Activated CD4-positive, alpha-beta T cell treated with anti-CD3 and anti-CD28 coated beads for 24 hours (primary cell): Measurements from ENCODE around the gene PRKAR2B.
"Not testable (repeated sequence)": the region's sequence is repeated elsewhere in the genome, so short reads cannot be mapped to it uniquely, and the experiment has no call there.

Experiments used
- DNase-seq, 2 donors: peaks; one replicate each; pipeline ENCODE4 v3.0.0-alpha.2; 2020; ENCODE audit warnings: low read depth in 2 of 2

Gene PRKAR2B

DNA sequence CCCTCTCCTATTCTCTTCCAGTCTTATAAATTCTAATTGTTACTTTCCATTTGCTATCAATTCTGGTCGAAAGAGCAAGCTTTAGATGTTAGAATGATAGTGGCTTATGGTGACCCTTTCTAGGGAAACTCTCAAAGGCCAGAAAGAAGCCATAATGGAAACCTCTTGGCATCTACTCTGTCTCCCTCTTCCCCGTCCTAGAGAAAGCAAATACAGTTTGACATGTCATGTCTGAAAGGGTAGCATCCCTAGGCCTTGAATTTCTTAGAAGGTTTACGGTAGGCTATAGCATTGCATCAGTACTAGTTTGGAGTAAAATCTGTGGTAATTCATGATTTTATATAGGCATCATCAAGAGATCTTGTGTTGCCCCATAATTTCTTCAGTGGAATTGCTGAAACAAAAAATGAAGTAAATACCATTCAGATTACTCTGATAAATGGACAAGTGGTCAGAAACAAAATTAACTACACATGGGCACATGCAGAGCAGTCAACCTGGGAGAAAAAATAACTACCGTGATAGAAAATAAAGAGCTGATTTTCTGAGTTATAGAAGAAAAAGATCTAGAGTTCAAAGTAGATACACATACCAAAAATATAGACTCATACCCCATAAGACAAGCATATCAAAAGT, 4.4 kb downstream of the PRKAR2B start:
- no peak for DNase-seq

DNA sequence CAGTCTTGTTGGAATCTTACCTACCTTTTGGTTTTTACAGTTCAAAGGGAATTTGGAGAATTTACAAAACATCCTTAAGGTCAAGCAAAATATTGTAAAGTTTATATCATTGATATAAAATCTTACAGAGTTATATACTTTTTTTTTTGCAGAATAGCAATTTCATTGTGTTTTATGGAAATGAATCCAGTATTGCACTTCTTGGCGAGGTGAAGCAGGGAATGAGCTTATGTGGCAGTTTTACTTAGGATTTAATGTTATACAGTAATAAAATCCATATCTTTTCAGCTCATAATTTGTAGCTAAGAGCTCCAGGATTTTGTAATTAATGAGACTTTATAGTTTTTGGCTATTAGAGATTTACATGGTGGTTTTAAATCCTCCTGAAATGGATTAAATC, 5.0 kb downstream of the PRKAR2B start:
- DNase-seq: no peak

DNA sequence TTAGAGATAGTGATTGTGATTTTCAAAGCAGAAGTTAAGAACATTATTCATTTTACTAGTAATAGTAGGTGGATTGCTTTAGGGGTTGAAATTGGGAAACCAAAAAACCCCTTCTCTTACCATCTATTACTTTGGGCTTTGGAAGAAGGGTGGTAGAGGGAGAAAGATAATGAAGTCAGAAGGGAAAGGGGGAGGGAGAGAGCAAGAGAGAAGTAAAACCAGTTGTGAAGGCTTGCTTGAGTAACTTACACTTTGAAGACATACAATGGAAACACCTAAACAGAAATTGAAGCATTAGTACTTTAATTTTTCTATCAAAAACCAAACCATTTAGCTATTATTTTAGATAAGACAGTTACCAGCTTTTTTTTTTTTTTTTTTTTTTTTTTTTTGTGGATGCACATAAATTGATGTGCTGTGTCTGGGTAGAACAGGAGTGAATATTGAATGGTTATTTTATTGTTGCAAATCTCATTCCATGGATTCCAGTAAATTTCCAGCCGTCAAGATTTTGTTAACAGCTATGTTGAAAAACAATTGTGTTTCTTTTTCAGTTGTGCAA, 5.5 kb downstream of the PRKAR2B start:
- DNase-seq: no peak

DNA sequence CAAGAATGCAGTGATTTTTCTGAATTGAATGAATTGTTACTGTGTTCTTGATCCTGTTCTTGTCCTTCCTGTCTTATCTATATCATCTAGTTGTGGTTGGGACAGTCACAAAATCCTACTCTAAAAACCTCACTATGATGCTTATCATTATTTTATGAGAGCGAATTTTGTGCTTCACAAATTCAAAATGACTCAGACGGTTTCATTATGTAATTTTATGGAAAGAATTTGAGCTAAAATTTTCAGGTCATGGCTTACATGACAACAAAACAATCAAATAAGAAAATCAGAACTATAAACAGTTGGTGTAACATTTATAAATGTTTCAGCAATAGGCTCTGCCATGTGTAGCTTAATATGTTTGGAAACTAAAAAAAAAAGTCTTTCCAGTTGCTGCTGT, 6.9 kb downstream of the PRKAR2B start:
- DNase-seq: no peak

DNA sequence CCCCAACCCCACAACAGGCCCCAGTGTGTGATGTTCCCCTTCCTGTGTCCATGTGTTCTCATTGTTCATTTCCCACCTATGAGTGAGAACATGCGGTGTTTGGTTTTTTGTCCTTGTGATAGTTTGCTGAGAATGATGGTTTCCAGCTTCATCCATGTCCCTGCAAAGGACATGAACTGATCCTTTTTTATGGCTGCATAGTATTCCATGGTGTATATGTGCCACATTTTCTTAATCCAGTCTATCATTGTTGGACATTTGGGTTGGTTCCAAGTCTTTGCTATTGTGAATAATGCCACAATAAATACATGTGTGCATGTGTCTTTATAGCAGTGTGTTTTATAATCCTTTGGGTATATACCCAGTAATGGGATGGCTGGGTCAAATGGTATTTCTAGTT, 10.5 kb downstream of the PRKAR2B start:
- DNase-seq: not testable (repeated sequence)

DNA sequence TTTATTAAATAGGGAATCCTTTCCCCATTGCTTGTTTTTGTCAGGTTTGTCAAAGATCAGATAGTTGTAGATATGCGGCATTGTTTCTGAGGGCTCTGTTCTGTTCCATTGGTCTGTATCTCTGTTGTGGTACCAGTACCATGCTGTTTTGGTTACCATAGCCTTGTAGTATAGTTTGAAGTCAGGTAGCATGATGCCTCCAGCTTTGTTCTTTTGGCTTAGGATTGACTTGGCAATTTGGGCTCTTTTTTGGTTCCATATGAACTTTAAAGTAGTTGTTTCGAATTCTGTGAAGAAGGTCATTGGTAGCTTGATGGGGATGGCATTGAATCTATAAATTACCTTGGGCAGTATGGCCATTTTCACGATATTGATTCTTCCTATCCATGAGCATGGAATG, 11.6 kb downstream of the PRKAR2B start:
- not testable (repeated sequence) for DNase-seq

DNA sequence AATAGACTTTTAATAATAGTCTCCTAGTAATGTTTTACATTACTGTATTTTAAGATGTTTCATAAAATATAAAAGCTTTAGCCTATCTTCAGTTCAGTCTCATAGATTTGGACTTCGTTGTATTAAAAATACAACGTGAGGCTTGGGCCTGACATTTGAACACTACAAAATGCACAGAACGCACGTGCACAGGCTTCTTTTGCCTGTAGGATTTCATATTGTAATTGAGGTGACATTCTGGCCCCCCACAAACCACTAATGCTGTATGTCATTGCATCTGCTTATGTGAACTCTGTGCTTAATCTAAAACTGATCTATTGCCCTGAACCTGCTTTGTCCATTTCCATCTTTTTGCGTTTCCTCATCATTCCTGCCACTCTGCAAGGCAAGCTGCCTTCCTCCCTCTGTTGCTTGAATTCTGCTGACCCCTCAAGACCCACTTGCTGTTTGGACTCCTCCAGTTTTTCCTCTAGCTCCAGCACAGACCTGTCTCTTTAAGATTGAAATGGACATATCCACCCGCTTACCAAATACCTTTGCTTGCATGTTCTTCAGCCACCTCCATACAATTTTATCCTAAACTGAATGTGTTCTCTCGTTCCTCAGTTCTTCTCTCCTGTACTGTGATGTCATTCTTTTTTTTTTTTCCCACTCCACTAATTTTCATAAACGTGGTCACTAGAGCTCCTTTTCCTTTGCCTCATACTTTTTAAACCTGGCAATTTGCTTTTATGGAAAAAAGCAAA, 12.4 kb downstream of the PRKAR2B start:
- no peak for DNase-seq

DNA sequence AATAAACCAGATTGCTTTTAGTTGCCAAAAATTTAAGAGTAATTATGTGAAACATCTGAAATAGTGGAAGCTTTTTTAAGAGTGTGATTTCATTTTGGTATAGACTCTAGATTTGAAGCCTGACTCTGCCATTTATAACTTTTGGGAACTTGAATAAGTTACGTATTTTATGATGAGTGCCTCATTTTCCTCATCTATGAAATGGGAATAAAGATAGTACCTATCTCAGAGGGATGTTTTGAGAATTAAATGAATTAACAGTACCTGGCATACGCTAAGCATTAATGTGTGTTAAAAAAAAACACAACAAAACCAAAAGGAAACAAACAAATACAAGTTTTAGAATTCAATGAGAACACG, 12.9 kb downstream of the PRKAR2B start:
- DNase-seq: no peak

DNA sequence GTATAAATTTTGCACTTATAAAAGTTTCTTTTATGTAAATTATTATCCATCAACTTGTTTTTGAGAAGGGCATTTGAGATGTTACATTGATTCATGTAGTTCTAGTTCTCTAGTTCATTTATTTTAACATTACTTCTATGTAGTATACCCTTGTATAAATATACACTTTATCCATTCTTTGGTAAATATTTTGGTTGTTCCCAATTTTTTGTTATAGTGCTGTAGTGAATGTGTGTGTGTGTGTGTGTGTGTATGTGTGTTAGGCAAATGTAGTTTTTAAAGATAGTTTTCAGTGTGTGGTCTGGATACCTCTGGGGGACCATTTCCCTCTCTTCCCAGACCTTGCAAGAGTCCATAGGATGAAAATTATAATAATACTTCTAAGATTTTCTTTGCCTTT, 15.0 kb downstream of the PRKAR2B start:
- DNase-seq: no peak

DNA sequence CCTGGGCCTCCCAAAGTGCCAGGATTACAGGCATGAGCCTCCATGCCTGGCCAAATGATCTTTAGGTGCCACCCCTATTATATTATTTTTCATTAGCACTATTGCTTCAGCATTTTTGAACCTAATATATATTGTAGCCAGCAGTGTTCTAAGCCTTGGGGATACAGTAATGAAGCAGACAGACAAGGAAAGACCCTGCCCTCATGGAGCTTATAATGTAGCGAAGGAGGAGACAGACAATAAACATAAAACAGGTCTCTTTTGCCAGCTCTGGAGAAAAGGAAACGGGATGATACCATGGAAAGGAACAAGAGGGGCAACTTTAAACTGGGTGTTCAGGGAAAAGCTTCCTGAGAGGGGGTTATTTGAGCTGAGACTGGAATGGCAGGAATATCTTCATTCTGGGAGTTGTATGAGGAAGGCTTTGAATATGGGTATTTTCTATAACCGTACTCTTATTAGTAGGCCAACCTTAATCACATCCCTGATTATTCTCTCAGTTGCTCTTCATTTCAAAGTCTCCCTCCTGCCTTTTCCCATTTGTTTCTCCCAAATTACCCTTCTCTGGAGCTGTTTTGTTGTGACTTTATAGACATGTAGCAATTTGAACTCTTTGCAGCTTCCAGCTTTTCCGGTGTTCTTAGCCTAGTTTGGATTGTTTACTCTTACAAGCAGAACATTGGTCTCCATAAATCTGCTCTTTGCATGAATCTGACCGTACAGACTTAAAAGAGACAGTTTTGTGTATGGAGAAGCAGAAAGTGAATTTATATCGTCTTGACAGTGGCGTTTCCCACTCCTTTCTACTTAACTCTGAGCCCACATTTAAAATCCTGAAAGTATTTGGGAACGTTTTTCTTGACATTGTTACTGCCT, 19.0 kb downstream of the PRKAR2B start:
- DNase-seq: no peak

DNA sequence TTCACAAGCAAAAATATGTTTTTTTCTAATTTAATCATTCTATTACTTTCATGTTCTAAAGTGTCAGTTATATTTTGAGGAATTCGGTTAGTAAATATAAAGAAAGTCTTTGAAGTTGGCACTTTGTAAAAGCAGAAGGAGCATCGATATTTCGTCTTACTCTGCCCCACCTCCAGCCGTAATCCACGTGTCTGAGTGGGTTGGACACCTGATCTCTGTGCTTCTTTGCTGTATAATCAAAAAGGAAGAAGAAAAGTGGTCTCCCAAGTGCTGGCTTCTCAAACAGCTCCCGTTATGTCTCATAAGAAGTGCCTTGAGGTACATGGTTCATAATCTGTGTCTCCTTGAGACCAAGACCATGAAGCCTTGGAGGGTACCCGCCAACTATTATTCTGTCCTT, 19.8 kb downstream of the PRKAR2B start:
- no peak for DNase-seq

DNA sequence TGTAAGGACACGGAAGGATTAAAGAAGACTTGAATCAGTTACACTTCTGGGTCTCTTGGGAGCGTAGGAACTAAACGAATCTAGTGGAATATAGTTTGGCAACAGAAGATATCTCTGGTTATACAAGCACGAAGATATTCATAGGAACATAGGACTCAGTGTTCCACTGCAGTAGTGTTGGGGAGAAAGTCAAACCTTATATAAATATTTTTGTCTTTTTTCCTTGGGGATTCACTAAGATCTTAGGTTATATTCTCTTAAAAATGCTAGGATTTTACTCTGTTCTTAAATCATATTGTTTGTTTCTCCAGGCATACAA, 21.4 kb downstream of the PRKAR2B start:
- no peak for DNase-seq

DNA sequence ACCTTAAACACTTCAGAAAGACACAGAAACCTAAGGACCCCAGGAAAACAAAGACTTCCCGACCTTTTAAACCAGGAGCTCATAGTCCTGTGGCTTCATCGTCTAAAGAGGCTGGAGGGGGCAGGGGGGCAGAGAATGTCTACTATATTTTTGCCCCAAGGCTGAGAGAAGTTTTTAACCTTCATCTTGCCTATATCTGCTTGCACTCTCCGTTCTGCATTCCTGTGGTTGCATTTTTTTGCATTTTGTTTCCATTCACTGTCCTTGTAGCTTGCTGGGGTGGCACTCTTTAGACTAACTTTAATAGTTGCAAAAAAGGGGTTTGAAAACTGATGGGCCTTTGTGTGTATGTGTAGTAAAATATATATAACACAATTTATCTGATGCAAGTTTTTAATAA, 23.7 kb downstream of the PRKAR2B start:
- DNase-seq: no peak

DNA sequence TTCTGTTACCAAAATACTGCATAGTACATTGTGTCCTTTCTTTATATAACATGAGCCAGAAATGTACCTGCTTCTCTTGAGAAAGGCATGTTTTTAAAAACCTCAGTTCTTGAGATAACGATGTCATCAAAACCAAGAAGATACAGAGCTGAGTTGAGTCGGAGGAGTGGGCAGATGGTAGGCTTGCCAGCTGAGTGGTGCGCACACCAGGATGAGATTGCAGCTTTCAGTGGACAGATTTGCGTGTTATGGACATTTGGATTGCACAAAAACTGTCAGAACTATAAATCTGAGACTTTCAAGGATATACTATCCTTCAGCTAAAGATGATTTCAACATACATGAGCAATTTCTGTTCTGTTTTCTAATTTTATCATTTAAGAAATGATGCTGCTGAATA, 25.0 kb downstream of the PRKAR2B start:
- no peak for DNase-seq

DNA sequence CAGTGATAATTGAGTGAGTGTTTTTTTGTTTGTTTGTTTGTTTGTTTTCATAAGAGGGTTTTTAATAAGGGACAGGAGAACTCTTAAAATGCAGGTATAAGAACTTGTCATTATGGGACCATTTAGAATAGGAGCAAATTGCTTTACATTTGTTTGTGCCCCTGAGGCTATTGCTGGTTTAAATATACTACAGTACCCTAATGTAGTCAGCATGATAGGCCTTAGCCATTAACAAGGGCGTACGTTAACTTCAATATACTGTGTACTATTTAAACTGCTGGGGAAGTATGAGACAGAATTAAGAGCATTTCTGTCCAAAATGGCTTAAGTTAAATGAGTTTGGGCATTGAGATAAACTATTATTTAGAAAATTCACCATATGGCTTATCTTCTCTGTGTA, 26.2 kb downstream of the PRKAR2B start:
- DNase-seq: no peak

DNA sequence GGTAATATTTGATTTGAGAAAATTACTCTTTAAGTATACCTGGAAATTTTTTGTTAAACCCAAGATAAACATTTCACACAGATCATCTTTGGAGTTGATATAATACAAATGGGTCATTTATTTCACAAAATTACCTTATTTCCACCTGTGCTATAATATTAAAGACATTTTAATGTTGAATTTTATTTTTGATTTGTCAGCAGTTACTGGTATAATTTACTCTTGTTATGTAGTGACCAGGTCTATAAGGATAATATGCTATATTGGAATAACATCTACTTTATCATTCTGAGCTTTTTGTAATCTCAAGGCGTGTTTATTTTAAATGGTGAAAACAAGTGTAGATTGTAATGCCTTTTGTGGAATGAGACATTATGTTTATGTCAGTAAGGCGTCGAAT, 26.6 kb downstream of the PRKAR2B start:
- DNase-seq: no peak

DNA sequence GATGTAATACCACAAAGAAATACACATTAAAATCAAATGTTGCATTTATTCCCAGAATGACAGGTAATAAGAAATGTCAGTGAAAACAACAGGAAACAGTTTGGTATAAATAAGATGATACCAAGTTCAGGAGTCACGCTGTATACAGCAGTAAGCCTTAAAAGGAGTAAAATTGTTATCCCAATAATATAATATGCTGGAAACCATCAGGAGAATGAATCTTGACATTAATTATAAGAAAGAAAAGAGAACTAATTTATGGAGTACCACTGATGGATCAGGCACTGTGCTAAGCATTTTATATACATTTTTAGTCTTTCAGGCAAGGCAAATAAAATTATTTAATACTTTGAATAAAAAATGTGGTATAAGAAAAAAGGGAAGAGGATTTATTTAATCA, 27.6 kb downstream of the PRKAR2B start:
- no peak for DNase-seq

DNA sequence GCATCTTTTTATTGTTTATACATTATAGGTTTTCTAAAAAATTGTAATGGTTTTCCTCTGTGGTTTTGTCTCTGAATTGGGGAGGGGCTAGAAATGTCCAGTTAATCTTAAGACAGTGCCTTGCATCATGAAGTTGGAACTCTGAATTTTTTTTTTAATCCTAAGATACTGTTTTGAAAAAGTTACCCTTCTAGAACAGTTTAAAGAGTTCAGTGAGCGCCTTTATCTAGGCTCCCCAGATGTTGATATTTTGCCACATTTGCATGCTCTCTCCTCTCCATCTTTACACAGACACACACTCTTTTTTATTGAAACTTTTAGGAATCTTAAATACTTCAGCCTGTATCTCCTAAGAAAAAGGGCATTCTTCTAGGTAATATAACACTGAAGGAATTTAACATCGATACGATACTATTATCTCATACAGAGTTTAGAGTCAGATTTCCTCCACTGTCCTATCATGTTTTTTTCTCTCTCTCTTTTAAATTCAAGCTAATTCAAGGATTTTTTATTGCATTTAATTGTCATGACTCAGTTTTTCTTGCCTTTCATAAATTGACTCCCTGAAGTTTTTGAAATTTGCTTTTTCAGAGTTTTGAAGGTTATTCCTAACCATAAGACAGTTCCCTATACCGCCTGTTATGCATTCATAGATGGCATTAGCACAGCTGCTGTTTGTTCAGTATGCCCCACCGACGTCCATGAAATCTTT, 31.5 kb downstream of the PRKAR2B start:
- no peak for DNase-seq

DNA sequence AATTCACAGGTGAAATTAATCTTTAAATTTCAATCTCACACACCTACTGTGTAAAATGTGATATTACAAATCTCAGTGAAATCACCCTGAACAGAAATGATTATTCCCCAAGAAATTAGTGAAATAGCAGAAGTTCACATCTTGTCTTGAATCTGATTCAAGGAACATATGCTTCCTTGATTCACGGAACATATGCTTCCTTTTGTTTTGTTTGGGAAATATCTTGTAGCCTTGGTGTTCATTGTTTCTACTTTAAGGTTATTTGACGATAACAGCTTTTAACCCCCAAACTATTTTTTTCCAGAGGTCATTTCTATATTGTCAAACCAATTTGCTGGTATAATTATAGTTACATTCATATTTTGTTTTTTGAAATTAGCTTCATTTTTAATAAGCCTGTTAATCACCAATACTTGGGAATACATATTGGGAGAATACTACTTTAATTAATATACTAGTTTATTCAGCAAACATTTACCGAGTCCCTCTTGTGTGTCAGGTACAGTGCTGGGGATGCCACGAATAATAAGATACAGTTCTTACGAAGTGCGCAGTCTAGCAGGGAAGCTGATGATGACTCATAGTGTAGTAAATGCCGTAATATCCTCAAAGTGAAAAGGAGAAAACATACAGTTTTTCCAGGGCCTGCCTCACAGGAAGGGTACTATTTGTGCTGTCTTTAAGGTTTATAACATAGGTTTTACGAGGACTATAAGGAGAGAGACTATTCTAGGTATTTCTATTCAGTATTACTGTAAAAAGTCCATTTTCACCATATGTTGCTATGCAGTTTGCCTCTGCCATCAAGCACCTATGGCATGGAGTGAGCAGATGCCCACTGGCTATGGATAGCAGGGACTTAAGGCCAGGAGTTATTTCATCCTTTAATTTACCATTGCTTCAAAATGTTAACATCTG, 32.5 kb downstream of the PRKAR2B start:
- no peak for DNase-seq

DNA sequence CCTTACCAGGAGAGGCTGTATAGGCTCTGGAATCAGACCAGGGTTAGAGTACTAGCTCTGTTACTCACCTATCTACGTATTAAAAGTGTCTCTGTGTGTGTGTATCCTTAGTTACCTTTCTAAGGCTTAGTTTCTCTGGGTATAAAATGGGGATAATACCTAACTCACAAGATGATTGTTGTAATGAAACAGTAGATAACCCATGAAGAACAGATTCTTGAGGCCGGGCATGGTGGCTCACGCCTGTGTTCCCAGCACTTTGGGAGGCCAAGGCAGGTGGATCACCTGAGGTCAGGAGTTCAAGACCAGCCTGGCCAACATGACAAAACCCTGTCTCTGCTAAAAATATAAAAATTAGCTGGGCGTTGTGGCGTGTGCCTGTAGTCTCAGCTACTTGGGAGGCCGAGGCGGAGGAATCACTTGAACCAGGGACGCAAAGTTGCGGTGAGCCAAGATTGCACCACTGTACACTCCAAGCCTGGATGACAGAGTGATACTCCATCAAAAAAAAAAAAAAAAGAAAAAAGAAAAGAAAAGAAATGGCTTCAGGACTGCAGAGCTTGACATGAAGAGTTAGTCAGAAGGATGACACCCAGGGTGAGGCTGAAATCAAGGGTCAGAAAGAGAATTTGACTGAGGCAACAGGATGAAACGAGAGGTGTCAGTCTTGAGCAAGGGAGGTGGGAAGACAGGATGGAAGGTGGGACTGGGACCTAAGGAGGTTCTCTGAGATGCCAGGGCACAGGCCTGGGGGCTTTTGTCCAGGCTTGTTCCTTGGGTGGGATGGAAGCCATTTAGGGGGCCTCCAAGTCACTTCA, 33.4 kb downstream of the PRKAR2B start:
- DNase-seq: no peak
